NT2/D1 (cell line): ENCODE data around the gene DBF4.
"Not testable (repeated sequence)": the region's sequence is repeated elsewhere in the genome, so short reads cannot be mapped to it uniquely, and the experiment has no call there.

Source experiments
- DNase-seq: peaks from one replicate; pipeline ENCODE4 v3.0.0-alpha.2; 2011; ENCODE audit warnings: low read depth, low spot score
- H3K27me3 ChIP-seq: 2 replicates; pipeline ENCODE4 v1.6.0; 2011; ENCODE audit warnings: mild to moderate bottlenecking; ENCODE audit not compliant: insufficient read length, insufficient read depth
- H3K36me3 ChIP-seq: 2 replicates; pipeline ENCODE4 v1.6.1; 2011; ENCODE audit warnings: mild to moderate bottlenecking, low read length, mixed read lengths; ENCODE audit not compliant: insufficient read depth, insufficient read length
- H3K4me1 ChIP-seq: 2 replicates; pipeline ENCODE4 v1.5.1; 2011; ENCODE audit not compliant: insufficient read depth, insufficient read length
- H3K4me3 ChIP-seq: 2 replicates; pipeline ENCODE4 v1.5.1; 2011; ENCODE audit warnings: low read depth; ENCODE audit not compliant: insufficient read length
- H3K9ac ChIP-seq: 2 replicates; pipeline ENCODE4 v1.6.0; 2011; ENCODE audit warnings: low read depth; ENCODE audit not compliant: insufficient read length
- H3K9me3 ChIP-seq: 2 replicates; pipeline ENCODE4 v1.5.1; 2011; ENCODE audit warnings: mild to moderate bottlenecking, low read length; ENCODE audit not compliant: insufficient read depth
- SUZ12 ChIP-seq: IDR thresholded peaks from 2 replicates; pipeline ENCODE4 v1.6.1; 2011; ENCODE audit not compliant: insufficient read length, insufficient read depth; ENCODE audit errors: extremely low read depth
- YY1 ChIP-seq: IDR thresholded peaks from 2 replicates; pipeline ENCODE4 v1.6.1; 2011; ENCODE audit not compliant: insufficient read length, insufficient read depth
- ZNF274 ChIP-seq: IDR thresholded peaks from 2 replicates; pipeline ENCODE4 v1.6.1; 2011; ENCODE audit warnings: mild to moderate bottlenecking, low read depth, low read length

DBF4 gene

DNA sequence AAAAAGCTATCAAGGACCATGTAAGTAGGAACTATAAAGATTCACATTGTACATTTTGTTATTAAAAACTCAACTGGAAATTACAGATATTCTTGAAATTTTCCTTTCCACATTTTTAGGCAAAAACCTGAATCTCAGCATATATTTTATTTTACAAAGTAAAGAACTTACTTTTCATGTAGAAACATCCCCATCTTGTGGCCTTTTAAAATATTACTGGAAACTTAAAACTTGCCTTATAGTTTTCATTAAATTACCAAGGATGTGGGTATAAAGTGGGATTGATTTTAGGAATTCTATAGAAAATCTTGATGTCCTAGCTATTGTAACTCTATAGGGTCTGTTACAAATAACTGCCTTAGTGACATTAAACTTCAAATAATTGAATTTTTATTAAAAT, 10.6 kb downstream of the DBF4 start:
- peaks cover 55% of the 10 kb centered on the region for H3K36me3 ChIP-seq
- no peak overlapping the region for H3K9ac ChIP-seq
- no peak for DNase-seq
- no peaks in the 10 kb centered on the region for H3K27me3 ChIP-seq
- no peak overlapping the region for H3K4me3 ChIP-seq
- TF ChIP-seq ZNF274 = no peak
- TF ChIP-seq SUZ12 = no peak
- no peak for TF ChIP-seq YY1
- H3K4me1 ChIP-seq = no peaks in the 10 kb centered on the region
- H3K9me3 ChIP-seq = no peaks in the 10 kb centered on the region

DNA sequence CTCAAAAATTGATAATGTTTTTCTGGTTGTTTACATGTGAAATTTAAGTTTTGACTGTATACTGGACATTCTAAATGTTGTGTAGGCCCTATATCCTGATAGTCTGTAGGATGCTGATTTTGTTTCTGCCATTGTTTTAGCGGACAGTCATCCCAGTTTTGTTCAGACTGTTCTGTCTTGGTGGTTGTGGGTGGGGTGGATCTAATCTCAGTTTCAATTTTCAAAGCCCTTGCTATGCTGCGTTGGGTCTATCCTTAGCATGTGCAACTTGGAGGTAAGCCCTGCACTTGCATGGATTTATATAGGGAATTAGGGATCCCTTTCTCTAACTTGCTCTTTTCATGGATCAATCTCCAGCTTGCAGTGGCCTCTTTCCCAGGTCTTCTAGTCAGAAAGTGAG, 19.1 kb downstream of the DBF4 start:
- Histone ChIP-seq H3K9ac (no peak overlapping the region), H3K36me3 (peaks cover 37% of the 10 kb centered on the region), H3K4me3 (no peak overlapping the region), H3K4me1 (no peaks in the 10 kb centered on the region), H3K27me3 (no peaks in the 10 kb centered on the region), H3K9me3 (no peaks in the 10 kb centered on the region)
- DNase-seq = no peak
- TF ChIP-seq ZNF274 (no peak), SUZ12 (no peak), YY1 (no peak)

DNA sequence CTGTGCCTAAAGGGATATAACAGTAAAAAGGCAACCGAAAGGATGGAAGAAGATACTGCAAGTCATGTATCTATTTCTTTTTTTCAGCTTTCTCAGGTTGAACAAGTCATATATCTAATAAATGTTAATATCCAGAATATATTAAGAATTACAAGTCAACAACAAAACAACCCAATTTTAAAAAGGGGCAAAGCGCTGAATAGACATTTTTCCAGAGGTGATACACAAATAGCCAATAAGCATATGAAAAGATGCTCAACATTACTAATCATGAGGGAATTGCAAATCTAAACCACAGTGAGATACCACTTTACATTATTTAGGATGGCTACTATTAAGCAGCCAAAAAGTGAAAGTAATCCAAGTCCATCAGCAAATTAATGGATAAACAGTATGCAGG, 23.0 kb downstream of the DBF4 start:
- TF ChIP-seq YY1 = no peak
- no peak for TF ChIP-seq SUZ12
- TF ChIP-seq ZNF274 = no peak
- no peak overlapping the region for H3K9ac ChIP-seq
- H3K4me3 ChIP-seq = no peak overlapping the region
- no peaks in the 10 kb centered on the region for H3K27me3 ChIP-seq
- H3K36me3 ChIP-seq = peaks cover 55% of the 10 kb centered on the region
- H3K4me1 ChIP-seq = no peaks in the 10 kb centered on the region
- no peak for DNase-seq
- H3K9me3 ChIP-seq = no peaks in the 10 kb centered on the region

DNA sequence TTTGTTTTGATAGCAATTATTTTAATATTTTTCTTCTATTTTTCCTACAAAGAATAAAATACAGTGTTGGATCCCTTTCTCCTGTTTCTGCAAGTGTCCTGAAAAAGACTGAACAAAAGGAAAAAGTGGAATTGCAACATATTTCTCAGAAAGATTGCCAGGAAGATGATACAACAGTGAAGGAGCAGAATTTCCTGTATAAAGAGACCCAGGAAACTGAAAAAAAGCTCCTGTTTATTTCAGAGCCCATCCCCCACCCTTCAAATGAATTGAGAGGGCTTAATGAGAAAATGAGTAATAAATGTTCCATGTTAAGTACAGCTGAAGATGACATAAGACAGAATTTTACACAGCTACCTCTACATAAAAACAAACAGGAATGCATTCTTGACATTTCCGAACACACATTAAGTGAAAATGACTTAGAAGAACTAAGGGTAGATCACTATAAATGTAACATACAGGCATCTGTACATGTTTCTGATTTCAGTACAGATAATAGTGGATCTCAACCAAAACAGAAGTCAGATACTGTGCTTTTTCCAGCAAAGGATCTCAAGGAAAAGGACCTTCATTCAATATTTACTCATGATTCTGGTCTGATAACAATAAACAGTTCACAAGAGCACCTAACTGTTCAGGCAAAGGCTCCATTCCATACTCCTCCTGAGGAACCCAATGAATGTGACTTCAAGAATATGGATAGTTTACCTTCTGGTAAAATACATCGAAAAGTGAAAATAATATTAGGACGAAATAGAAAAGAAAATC, 31.0 kb downstream of the DBF4 start:
- peaks cover 31% of the 10 kb centered on the region for H3K36me3 ChIP-seq
- H3K4me3 ChIP-seq, H3K4me1 ChIP-seq, H3K9me3 ChIP-seq, H3K9ac ChIP-seq, H3K27me3 ChIP-seq, DNase-seq: not testable (repeated sequence)

DNA sequence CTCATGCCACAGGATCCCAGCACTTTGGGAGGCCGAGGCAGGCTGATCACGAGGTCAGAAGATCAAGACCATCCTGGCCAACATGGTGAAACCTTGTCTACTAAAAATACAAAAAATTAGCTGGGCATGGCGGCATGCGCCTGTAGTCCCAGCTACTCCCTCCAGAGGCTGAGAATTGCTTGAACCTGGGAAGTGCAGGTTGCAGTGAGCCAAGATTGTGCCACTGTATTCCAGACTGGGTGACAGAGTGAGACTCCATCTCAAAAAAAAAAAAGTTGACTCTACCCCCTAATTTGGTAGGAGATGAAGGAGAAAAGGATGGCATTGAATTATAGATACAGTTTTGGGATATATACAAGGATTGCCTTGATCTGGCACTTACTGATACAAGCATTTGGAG, 32.5 kb downstream of the DBF4 start:
- not testable (repeated sequence) for DNase-seq, H3K9ac ChIP-seq
- peaks cover 26% of the 10 kb centered on the region for H3K36me3 ChIP-seq

DNA sequence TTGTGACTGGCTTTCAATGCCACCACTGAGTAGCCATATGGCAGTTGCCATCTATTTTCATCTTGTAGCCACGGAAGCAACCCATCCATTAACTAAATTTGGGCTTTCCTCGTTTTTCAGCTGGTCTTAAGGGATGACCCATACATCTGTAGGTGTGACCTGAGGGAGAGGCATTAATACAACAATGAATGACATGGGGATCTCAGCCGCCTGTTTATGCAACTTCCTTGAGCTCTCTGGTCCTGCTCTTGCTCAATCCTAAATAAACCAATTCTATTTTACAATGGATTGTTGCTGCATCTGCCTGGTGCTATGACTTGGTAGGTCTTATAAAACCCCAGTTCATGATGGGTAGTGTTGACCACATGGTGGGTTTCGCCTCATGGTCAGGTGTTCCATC, 35.8 kb downstream of the DBF4 start:
- Histone ChIP-seq H3K27me3 (no peaks in the 10 kb centered on the region), H3K36me3 (no peaks in the 10 kb centered on the region), H3K9ac (no peak overlapping the region), H3K4me1 (no peaks in the 10 kb centered on the region), H3K9me3 (no peaks in the 10 kb centered on the region), H3K4me3 (no peak overlapping the region)
- TF ChIP-seq ZNF274 = no peak
- TF ChIP-seq SUZ12 = no peak
- no peak for TF ChIP-seq YY1
- DNase-seq = no peak

More for the DNA sequence above, 32.5 kb downstream of the DBF4 start:
- not testable (repeated sequence) for H3K9me3 ChIP-seq, H3K27me3 ChIP-seq, H3K4me1 ChIP-seq, H3K4me3 ChIP-seq

DNA sequence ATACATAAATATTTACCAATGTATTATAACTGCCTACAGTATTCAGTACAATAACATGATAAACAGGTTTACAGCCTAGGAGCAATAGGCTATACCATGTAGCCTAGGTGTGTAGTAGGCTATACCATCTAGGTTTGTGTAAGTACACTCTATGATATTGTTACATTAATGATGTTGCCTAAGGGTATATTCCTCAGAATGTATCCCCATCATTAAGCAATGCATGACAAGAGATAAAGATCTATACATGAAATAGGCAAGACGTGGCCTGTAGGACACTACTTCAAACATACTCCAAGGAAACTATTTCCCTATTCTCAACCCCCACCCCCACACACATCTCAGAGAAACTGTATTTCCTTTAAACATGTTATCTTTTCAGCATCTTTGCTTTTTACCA, 42.4 kb downstream of the DBF4 start:
- Histone ChIP-seq H3K36me3 (no peaks in the 10 kb centered on the region), H3K27me3 (no peaks in the 10 kb centered on the region), H3K4me1 (no peaks in the 10 kb centered on the region), H3K9ac (no peak overlapping the region), H3K4me3 (no peak overlapping the region), H3K9me3 (no peaks in the 10 kb centered on the region)
- no peak for DNase-seq
- TF ChIP-seq ZNF274 = no peak
- TF ChIP-seq YY1 = no peak
- TF ChIP-seq SUZ12 = no peak

DNA sequence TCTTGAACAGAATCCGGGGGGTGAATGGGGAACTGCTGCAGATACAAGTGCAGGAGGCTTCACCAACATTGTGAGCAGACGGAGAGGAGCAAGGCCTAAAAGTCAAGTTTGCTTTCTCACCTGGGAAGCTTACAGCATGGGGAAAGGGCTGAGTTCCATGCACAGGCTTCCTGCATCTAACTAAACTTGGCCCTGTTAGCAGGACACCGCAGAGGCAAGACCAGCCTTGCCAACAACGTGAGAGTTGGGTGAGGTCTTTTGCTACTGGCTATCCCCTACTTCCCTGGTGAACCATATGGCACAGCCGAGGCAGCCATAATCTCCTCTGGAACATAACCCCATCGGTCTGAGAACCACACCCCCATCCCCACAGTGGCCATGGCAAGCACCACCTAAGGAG, 43.6 kb downstream of the DBF4 start:
- Histone ChIP-seq H3K4me3 (no peak overlapping the region), H3K9ac (no peak overlapping the region), H3K9me3 (no peaks in the 10 kb centered on the region), H3K27me3 (no peaks in the 10 kb centered on the region), H3K36me3 (no peaks in the 10 kb centered on the region), H3K4me1 (no peaks in the 10 kb centered on the region)
- DNase-seq = no peak
- TF ChIP-seq SUZ12 (no peak), YY1 (no peak), ZNF274 (no peak)
